ENCODE data around the gene NT5C1B. TPM values are rescaled to one million over a fixed set of nuclear protein-coding genes. Genes with fewer than 3 reads are reported as not detected.

The NT5C1B gene
- polyA plus RNA-seq, 2 of the 4 experiments (the other 2 are of a cell fraction), result not detected

GRCh38 chr2:18520451-18521425 lies 68.6 kb downstream of the NT5C1B start:
- CTCF ChIA-PET, result interaction anchor here (0.6 to 7.6 kb wide), 72 partner anchors 9 to 1352 kb away, joined by 3 to 88 read pairs (median 4); partner anchors contain the start of genes NT5C1B, OSR1 and RDH14
- no peak overlapping the region for H3K27ac ChIP-seq
- TF ChIP-seq CTCF (IDR thresholded peaks at IDR 0.05) (peak; percentile 97), SMC3 (IDR thresholded peaks at IDR 0.05) (peak; percentile 95), NFE2L2 (conservative IDR thresholded peaks at IDR 0.05; ENCODE audit: low read length) (no peak), RAD21 (conservative IDR thresholded peaks at IDR 0.05 in 1 of 2, IDR thresholded peaks at IDR 0.05 in 1 of 2) (peak; percentile 96 to 98)
- WGBS (ENCODE audit: missing lambda C conversion rate), result 46% methylated on average over 16 of the region's 16 CpGs
- ATAC-seq, result peak; percentile 93 to 98
- no peaks in the 10 kb centered on the region for H3K4me1 ChIP-seq
- H3K4me2 ChIP-seq, result no peak overlapping the region
- POLR2A ChIA-PET, result interaction anchor here (1.0 kb wide), 1 partner anchor 837 kb away, joined by 3 read pairs; no protein-coding TSS in a partner anchor
- H3K4me3 ChIP-seq, result no peak overlapping the region
- FAIRE-seq, result no peak
- H3K9me3 ChIP-seq, result no peaks in the 10 kb centered on the region
- peak; percentile 74 to 80 for DNase-seq (ENCODE audit: low read depth in 1 of 2, low spot score in 1 of 2)

GRCh38 chr2:18519914-18520450 lies 69.4 kb downstream of the NT5C1B start:
- H3K4me3 ChIP-seq, result no peak overlapping the region
- H3K4me2 ChIP-seq, result no peak overlapping the region
- ChIA-PET CTCF (interaction anchor here (0.6 to 7.6 kb wide), 53 partner anchors 9 to 1923 kb away, joined by 3 to 88 read pairs (median 5); partner anchors contain the start of genes NT5C1B, OSR1 and RDH14), POLR2A (no interaction called here)
- no peaks in the 10 kb centered on the region for H3K4me1 ChIP-seq
- FAIRE-seq (no peak), ATAC-seq (peak in 1 of 2 experiments; percentile 12; a peak in 1 of 6 replicates), DNase-seq (ENCODE audit: low read depth in 1 of 2, low spot score in 1 of 2) (no peak)
- H3K9me3 ChIP-seq, result no peaks in the 10 kb centered on the region
- H3K27ac ChIP-seq, result no peak overlapping the region
- TF ChIP-seq CHD4 (IDR thresholded peaks at IDR 0.05; ENCODE audit: borderline replicate concordance) (no peak), JUN (IDR thresholded peaks at IDR 0.05) (no peak), PBX3 (IDR thresholded peaks at IDR 0.05) (no peak), ZFP36 (IDR thresholded peaks at IDR 0.05; ENCODE audit: borderline replicate concordance, partially characterized antibody) (no peak), RCOR1 (IDR thresholded peaks at IDR 0.05; ENCODE audit: low read depth, low read length) (no peak), RFX5 (IDR thresholded peaks at IDR 0.05) (no peak), GATA3 (IDR thresholded peaks at IDR 0.05; ENCODE audit: borderline replicate concordance) (no peak), SMC3 (IDR thresholded peaks at IDR 0.05) (no peak), CTCF (IDR thresholded peaks at IDR 0.05) (no peak)
- WGBS (ENCODE audit: missing lambda C conversion rate), result 32% methylated on average over 7 of the region's 7 CpGs

Measured in A549 (cell line).